Vagina (tissue), 2 donors: ENCODE measurements around the gene SDHB.

Experiments
- CTCF ChIP-seq, 3 experiments: fragments of 450-650 bp in 2 of 3; fragments of 200-600 bp in 1 of 3; sonication (generic) in 1 of 3; IDR thresholded peaks; one replicate each; pipeline ENCODE4 v1.5.1; 2017 to 2019; ENCODE audit warnings: antibody characterized with exemption in 3 of 3, mild to moderate bottlenecking in 2 of 3, moderate library complexity in 2 of 3
- POLR2AphosphoS5 ChIP-seq, 2 donors: sonication (generic); formaldehyde crosslinking; IDR thresholded peaks; one replicate each; pipeline ENCODE4 v1.9.0; 2017; ENCODE audit warnings: antibody characterized with exemption in 2 of 2, mild to moderate bottlenecking in 2 of 2, low read depth in 1 of 2; ENCODE audit not compliant: insufficient read depth in 1 of 2

- no peak for TF ChIP-seq CTCF (IDR thresholded peaks at IDR 0.05)
- TF ChIP-seq POLR2AphosphoS5 (IDR thresholded peaks at IDR 0.05; ENCODE audit: insufficient read depth in 1 of 2, low read depth in 1 of 2) = no peak
Observed at GRCh38 chr1:17045150-17045549, 8.7 kb downstream of the SDHB start.
